ENCODE measurements around the gene PLK1.

PLK1 gene

DNA sequence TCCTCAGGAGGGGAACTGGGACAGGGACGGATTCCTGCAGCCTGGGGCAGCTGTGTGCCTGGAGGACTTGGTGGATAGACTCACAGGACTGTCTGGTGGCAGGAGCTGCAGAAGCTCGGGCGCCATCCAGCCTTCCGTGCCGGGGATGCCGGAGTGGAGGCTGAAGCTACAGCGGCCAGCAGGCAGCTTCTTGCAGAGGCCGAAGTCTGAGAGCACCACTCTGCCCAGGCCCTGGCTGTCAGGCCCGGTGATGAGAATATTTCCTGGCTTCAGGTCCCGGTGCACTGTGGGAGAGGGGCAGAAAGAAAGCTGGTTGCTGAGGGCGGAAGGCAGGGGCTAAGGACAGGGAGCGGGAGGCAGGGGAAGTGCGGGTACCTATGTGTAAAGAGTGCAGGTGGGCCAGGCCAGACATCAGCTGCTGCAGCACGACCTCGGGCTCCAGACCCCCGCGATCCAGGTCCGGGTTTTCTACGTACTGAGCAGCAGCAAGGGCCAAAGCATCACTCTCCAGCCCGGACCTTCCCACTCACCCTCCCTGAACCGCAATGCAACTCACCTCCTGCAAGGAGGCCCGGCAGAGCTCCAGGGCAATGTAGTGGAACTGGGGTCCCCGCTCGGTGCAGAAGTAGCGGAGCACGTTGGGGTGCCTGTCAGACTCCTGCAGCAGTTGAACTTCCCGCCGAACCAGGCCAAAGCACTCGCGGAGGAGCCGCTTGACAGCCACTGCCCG, 16.1 kb downstream of the PLK1 start:
- TF ChIP-seq ARNTL (CRISPR knock-in tag; IDR thresholded peaks at IDR 0.05; ENCODE audit: borderline replicate concordance, low read depth), result no peak
- no peak for TF ChIP-seq SNAI2 (CRISPR knock-in tag; IDR thresholded peaks at IDR 0.05)
- TF ChIP-seq, protein P1, sequence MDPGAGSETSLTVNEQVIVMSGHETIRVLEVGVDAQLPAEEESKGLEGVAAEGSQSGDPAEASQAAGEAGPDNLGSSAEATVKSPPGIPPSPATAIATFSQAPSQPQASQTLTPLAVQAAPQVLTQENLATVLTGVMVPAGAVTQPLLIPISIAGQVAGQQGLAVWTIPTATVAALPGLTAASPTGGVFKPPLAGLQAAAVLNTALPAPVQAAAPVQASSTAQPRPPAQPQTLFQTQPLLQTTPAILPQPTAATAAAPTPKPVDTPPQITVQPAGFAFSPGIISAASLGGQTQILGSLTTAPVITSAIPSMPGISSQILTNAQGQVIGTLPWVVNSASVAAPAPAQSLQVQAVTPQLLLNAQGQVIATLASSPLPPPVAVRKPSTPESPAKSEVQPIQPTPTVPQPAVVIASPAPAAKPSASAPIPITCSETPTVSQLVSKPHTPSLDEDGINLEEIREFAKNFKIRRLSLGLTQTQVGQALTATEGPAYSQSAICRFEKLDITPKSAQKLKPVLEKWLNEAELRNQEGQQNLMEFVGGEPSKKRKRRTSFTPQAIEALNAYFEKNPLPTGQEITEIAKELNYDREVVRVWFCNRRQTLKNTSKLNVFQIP (CRISPR knock-in tag; IDR thresholded peaks at IDR 0.05; ENCODE audit: borderline replicate concordance, low read depth), result no peak
- TF ChIP-seq, protein P2, sequence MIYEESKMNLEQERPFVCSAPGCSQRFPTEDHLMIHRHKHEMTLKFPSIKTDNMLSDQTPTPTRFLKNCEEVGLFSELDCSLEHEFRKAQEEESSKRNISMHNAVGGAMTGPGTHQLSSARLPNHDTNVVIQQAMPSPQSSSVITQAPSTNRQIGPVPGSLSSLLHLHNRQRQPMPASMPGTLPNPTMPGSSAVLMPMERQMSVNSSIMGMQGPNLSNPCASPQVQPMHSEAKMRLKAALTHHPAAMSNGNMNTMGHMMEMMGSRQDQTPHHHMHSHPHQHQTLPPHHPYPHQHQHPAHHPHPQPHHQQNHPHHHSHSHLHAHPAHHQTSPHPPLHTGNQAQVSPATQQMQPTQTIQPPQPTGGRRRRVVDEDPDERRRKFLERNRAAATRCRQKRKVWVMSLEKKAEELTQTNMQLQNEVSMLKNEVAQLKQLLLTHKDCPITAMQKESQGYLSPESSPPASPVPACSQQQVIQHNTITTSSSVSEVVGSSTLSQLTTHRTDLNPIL (CRISPR knock-in tag; IDR thresholded peaks at IDR 0.05; ENCODE audit: low read depth), result no peak
- TF ChIP-seq OSR1 (CRISPR knock-in tag; IDR thresholded peaks at IDR 0.05), result no peak
- no peak for TF ChIP-seq TCF4 (CRISPR knock-in tag; IDR thresholded peaks at IDR 0.05; ENCODE audit: borderline replicate concordance)
- no peak for TF ChIP-seq PPARA (CRISPR knock-in tag; IDR thresholded peaks at IDR 0.05; ENCODE audit: borderline replicate concordance)
- TF ChIP-seq, protein P3, sequence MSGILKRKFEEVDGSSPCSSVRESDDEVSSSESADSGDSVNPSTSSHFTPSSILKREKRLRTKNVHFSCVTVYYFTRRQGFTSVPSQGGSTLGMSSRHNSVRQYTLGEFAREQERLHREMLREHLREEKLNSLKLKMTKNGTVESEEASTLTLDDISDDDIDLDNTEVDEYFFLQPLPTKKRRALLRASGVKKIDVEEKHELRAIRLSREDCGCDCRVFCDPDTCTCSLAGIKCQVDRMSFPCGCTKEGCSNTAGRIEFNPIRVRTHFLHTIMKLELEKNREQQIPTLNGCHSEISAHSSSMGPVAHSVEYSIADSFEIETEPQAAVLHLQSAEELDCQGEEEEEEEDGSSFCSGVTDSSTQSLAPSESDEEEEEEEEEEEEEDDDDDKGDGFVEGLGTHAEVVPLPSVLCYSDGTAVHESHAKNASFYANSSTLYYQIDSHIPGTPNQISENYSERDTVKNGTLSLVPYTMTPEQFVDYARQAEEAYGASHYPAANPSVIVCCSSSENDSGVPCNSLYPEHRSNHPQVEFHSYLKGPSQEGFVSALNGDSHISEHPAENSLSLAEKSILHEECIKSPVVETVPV (CRISPR knock-in tag; IDR thresholded peaks at IDR 0.05), result no peak
- no peak for TF ChIP-seq ZFP30 (CRISPR knock-in tag; IDR thresholded peaks at IDR 0.05)
- no peak for TF ChIP-seq ESRRG (CRISPR knock-in tag; IDR thresholded peaks at IDR 0.05)
- TF ChIP-seq ZC3H10 (CRISPR knock-in tag; IDR thresholded peaks at IDR 0.05), result no peak
- no peak for TF ChIP-seq RARB (CRISPR knock-in tag; IDR thresholded peaks at IDR 0.05)
- no peak for TF ChIP-seq ZNF8 (CRISPR knock-in tag; IDR thresholded peaks at IDR 0.05)
- no peak for TF ChIP-seq ZFP3 (CRISPR knock-in tag; IDR thresholded peaks at IDR 0.05)
- TF ChIP-seq, protein P4, sequence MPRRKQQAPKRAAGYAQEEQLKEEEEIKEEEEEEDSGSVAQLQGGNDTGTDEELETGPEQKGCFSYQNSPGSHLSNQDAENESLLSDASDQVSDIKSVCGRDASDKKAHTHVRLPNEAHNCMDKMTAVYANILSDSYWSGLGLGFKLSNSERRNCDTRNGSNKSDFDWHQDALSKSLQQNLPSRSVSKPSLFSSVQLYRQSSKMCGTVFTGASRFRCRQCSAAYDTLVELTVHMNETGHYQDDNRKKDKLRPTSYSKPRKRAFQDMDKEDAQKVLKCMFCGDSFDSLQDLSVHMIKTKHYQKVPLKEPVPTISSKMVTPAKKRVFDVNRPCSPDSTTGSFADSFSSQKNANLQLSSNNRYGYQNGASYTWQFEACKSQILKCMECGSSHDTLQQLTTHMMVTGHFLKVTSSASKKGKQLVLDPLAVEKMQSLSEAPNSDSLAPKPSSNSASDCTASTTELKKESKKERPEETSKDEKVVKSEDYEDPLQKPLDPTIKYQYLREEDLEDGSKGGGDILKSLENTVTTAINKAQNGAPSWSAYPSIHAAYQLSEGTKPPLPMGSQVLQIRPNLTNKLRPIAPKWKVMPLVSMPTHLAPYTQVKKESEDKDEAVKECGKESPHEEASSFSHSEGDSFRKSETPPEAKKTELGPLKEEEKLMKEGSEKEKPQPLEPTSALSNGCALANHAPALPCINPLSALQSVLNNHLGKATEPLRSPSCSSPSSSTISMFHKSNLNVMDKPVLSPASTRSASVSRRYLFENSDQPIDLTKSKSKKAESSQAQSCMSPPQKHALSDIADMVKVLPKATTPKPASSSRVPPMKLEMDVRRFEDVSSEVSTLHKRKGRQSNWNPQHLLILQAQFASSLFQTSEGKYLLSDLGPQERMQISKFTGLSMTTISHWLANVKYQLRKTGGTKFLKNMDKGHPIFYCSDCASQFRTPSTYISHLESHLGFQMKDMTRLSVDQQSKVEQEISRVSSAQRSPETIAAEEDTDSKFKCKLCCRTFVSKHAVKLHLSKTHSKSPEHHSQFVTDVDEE (CRISPR knock-in tag; IDR thresholded peaks at IDR 0.05), result no peak
- TF ChIP-seq BACH2 (CRISPR knock-in tag; IDR thresholded peaks at IDR 0.05; ENCODE audit: borderline replicate concordance), result no peak
- TF ChIP-seq CSDC2 (CRISPR knock-in tag; IDR thresholded peaks at IDR 0.05), result no peak
- TF ChIP-seq, protein P5, sequence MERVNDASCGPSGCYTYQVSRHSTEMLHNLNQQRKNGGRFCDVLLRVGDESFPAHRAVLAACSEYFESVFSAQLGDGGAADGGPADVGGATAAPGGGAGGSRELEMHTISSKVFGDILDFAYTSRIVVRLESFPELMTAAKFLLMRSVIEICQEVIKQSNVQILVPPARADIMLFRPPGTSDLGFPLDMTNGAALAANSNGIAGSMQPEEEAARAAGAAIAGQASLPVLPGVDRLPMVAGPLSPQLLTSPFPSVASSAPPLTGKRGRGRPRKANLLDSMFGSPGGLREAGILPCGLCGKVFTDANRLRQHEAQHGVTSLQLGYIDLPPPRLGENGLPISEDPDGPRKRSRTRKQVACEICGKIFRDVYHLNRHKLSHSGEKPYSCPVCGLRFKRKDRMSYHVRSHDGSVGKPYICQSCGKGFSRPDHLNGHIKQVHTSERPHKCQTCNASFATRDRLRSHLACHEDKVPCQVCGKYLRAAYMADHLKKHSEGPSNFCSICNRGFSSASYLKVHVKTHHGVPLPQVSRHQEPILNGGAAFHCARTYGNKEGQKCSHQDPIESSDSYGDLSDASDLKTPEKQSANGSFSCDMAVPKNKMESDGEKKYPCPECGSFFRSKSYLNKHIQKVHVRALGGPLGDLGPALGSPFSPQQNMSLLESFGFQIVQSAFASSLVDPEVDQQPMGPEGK (CRISPR knock-in tag; IDR thresholded peaks at IDR 0.05; ENCODE audit: borderline replicate concordance), result no peak
- no peak for TF ChIP-seq TOX (CRISPR knock-in tag; IDR thresholded peaks at IDR 0.05; ENCODE audit: borderline replicate concordance)
- TF ChIP-seq ZNF70 (CRISPR knock-in tag; IDR thresholded peaks at IDR 0.05), result no peak
- peak; percentile 27; the same call in 2 of the 3 replicates for ATAC-seq

DNA sequence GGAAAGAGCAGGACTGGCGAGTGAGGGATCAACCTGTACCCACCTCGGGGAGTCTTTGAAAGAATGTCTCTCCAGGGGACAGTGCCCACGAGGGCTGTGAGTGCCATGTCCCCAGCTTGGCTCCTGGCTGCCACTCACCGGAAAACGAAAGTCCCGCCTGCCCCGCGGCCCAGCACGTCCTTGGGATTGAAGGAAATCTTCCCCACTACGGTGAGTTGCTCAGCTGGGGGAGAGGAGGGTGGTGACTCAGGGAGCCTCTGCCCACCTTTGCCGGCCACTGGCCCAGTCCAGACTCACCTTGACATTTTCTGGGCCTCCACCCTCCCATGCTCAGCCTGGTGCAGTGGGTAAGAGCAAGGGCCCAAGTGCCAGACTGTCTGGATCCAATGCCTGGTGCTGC, 17.1 kb downstream of the PLK1 start:
- no peak for ATAC-seq
- TF ChIP-seq ZFP30 (CRISPR knock-in tag; IDR thresholded peaks at IDR 0.05), result no peak
- TF ChIP-seq PPARA (CRISPR knock-in tag; IDR thresholded peaks at IDR 0.05; ENCODE audit: borderline replicate concordance), result no peak
- TF ChIP-seq, protein P3 (CRISPR knock-in tag; IDR thresholded peaks at IDR 0.05), result no peak
- TF ChIP-seq, protein P1 (CRISPR knock-in tag; IDR thresholded peaks at IDR 0.05; ENCODE audit: borderline replicate concordance, low read depth), result no peak
- TF ChIP-seq SNAI2 (CRISPR knock-in tag; IDR thresholded peaks at IDR 0.05), result no peak
- TF ChIP-seq ISL1 (CRISPR knock-in tag; IDR thresholded peaks at IDR 0.05), result no peak
- TF ChIP-seq TOX (CRISPR knock-in tag; IDR thresholded peaks at IDR 0.05; ENCODE audit: borderline replicate concordance), result no peak
